Fibroblast of pulmonary artery (primary cell): ENCODE measurements around the gene TRPM4.
"Not testable (repeated sequence)": the region's sequence is repeated elsewhere in the genome, so short reads cannot be mapped to it uniquely, and the experiment has no call there.

Source experiments
- DNase-seq: peaks from one replicate; pipeline ENCODE4 v3.0.0-alpha.2; 2010; ENCODE audit warnings: low read depth
- H3K4me3 ChIP-seq: replicated peaks from 2 replicates; pipeline ENCODE4 v1.5.1; 2011; ENCODE audit warnings: low read depth, mild to moderate bottlenecking, control low read depth, low read length, moderate library complexity
- CTCF ChIP-seq: IDR thresholded peaks from 2 replicates; pipeline ENCODE4 v1.5.1; 2011; ENCODE audit warnings: mild to moderate bottlenecking, control low read depth, low read length, inconsistent platforms; ENCODE audit errors: missing control alignments

TRPM4 gene

GRCh38 chr19:49165865-49166301 is 8.3 kb downstream of the TRPM4 start:
- DNase-seq: no peak
- H3K4me3 ChIP-seq: no peak overlapping the region
- no peak for TF ChIP-seq CTCF

- DNase-seq: no peak
- no peak overlapping the region for H3K4me3 ChIP-seq
- no peak for TF ChIP-seq CTCF
Observed at GRCh38 chr19:49167857-49168409, 10.3 kb downstream of the TRPM4 start.

- H3K4me3 ChIP-seq: no peak overlapping the region
- TF ChIP-seq CTCF: no peak
- no peak for DNase-seq
Observed at GRCh38 chr19:49168421-49168820, 10.8 kb downstream of the TRPM4 start.

- no peak overlapping the region for H3K4me3 ChIP-seq
- no peak for TF ChIP-seq CTCF
- no peak for DNase-seq
Observed at GRCh38 chr19:49173198-49173597, 15.6 kb downstream of the TRPM4 start.

GRCh38 chr19:49180659-49181058 is 23.1 kb downstream of the TRPM4 start:
- DNase-seq: no peak
- TF ChIP-seq CTCF: no peak
- no peak overlapping the region for H3K4me3 ChIP-seq

- DNase-seq, H3K4me3 ChIP-seq: not testable (repeated sequence)
Observed at GRCh38 chr19:49182010-49182847, 24.6 kb downstream of the TRPM4 start.

- no peak for DNase-seq
- TF ChIP-seq CTCF: no peak
- no peak overlapping the region for H3K4me3 ChIP-seq
Observed at GRCh38 chr19:49182848-49183375, 25.3 kb downstream of the TRPM4 start.
